Testis (tissue), 3 donors: ENCODE results near the gene ACCSL. TPM values are rescaled to one million over a fixed set of nuclear protein-coding genes. Genes with fewer than 3 reads are reported as not detected.

ENCODE experiments used
- DNase-seq: peaks from one replicate; pipeline ENCODE4 v3.0.0-alpha.2; 2019
- H3K27ac ChIP-seq, 2 donors: fragments of 200-600 bp; sonication (generic); one replicate each; pipeline ENCODE4 v1.5.1; 2019
- H3K27me3 ChIP-seq: fragments of 200-600 bp; sonication (generic); one replicate; pipeline ENCODE4 v1.5.1; 2019
- H3K36me3 ChIP-seq: fragments of 200-600 bp; sonication (generic); one replicate; pipeline ENCODE4 v1.5.1; 2017; ENCODE audit warnings: low read depth; ENCODE audit errors: missing control alignments
- H3K4me1 ChIP-seq: fragments of 200-600 bp; sonication (generic); one replicate; pipeline ENCODE4 v1.5.1; 2019
- H3K4me3 ChIP-seq, 2 donors: fragments of 200-600 bp; sonication (generic); one replicate each; pipeline ENCODE4 v1.5.1; 2017 to 2019
- H3K9me3 ChIP-seq: fragments of 200-600 bp; sonication (generic); one replicate; pipeline ENCODE4 v1.5.1; 2017
- POLR2A ChIP-seq: fragments of 450-650 bp; IDR thresholded peaks from one replicate; pipeline ENCODE4 v1.6.1; 2017; ENCODE audit warnings: antibody characterized with exemption, mild to moderate bottlenecking, moderate library complexity
- WGBS, 2 donors: methylation state at CpG; one replicate each; pipeline ENCODE4 v1.1.5; 2018; 5-methylcytosine and 5-hydroxymethylcytosine counted together
- intact Hi-C: fragments of 100-400 bp; cut with DNase I; formaldehyde crosslinking; loops from one replicate; pipeline ENCODE4 v1.15.1; 2023; ENCODE audit warnings: low total_unique reads
- polyA plus RNA-seq: library from polyadenylated mRNA; stranded (reverse); fragments of 350-450 nt; fragmentation: Illumina TruSeq; extraction: RNeasy Lipid Tissue Mini Kit (QIAGEN cat#74804); gene quantifications from one replicate; pipeline ENCODE4 v1.2.3, GENCODE V29; 2014; ENCODE audit warnings: low read depth, low replicate concordance; ENCODE audit not compliant: insufficient read depth
- total RNA-seq, 2 donors: library from RNA; depleted of rRNA; stranded (reverse); fragments of >200 nt; gene quantifications; one replicate each; pipeline ENCODE4 v1.2.3, GENCODE V29; 2016
- TF ChIP-seq, protein P1 (sequence below), 3 experiments: fragments of 450-650 bp in 2 of 3; fragments of 200-600 bp in 1 of 3; sonication (generic) in 1 of 3; IDR thresholded peaks; one replicate each; pipeline ENCODE4 v1.5.1; 2016 to 2019; ENCODE audit warnings: antibody characterized with exemption in 3 of 3, mild to moderate bottlenecking in 2 of 3, moderate library complexity in 1 of 3

The ACCSL gene
- total and polyA plus RNA-seq, 3 donors from 2014 or later: 0.25 to 0.79 (median 0.67) TPM

DNA sequence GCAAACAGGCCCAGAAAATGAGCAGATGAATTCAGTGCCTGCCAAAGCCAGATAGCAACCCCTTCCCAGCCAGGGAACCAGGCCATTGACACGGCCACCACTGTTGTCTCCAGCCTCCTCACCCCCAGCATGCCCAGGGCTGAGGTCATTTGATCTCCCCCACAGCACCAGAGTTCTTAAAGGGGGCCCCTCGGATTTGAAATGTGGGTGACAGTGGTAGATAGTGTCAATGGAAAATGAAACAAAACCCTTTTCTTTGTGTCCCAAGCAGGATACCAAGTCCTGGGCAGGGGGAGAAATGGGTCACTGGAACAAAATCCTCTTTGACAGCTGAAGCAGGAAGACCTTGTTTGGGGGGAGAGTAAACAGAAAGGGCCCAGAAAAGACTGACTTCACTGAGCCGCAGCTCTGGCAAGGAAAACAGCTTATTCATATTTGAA is 14.3 kb upstream of the ACCSL start:
- no peak overlapping the region for H3K4me3 ChIP-seq
- intact Hi-C loops: loop anchor here (5.0 to 10.0 kb wide), 2 partner anchors 46 to 89 kb away; partner anchors contain the start of gene C11orf96
- DNase-seq: no peak

DNA sequence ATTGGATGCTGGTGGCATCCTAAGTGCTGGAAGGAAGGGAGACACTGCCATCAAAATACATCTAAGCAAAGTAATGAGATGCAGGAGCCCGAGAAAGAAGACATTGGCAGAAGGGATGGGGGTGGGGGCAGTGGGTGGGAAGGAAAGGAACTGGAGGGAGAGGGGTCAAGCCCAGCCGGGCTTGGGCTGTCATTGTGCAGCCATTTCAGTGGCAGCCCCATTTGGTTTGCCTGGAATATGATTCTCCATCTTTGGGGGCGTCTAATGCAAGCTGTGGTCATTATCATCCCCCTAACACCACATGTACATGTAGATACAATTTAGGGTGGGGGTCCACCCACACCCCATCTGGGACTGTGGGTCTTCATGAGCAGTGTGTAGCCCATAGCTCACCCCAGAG is 13.9 kb upstream of the ACCSL start:
- intact Hi-C loops: loop anchor here (5.0 to 10.0 kb wide), 2 partner anchors 47 to 89 kb away; partner anchors contain the start of gene C11orf96
- TF ChIP-seq POLR2A: no peak
- TF ChIP-seq, protein P1, sequence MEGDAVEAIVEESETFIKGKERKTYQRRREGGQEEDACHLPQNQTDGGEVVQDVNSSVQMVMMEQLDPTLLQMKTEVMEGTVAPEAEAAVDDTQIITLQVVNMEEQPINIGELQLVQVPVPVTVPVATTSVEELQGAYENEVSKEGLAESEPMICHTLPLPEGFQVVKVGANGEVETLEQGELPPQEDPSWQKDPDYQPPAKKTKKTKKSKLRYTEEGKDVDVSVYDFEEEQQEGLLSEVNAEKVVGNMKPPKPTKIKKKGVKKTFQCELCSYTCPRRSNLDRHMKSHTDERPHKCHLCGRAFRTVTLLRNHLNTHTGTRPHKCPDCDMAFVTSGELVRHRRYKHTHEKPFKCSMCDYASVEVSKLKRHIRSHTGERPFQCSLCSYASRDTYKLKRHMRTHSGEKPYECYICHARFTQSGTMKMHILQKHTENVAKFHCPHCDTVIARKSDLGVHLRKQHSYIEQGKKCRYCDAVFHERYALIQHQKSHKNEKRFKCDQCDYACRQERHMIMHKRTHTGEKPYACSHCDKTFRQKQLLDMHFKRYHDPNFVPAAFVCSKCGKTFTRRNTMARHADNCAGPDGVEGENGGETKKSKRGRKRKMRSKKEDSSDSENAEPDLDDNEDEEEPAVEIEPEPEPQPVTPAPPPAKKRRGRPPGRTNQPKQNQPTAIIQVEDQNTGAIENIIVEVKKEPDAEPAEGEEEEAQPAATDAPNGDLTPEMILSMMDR (IDR thresholded peaks at IDR 0.05): no peak
- H3K36me3 ChIP-seq: no peaks in the 10 kb centered on the region
- H3K27me3 ChIP-seq: no peaks in the 10 kb centered on the region
- no peaks in the 10 kb centered on the region for H3K9me3 ChIP-seq
- H3K27ac ChIP-seq: peak overlapping the region; percentile 12 to 94
- no peak for DNase-seq
- H3K4me1 ChIP-seq: peaks cover 47% of the 10 kb centered on the region
- 55% methylated on average over 3 of the region's 3 CpGs for WGBS, 2 donors
- no peak overlapping the region for H3K4me3 ChIP-seq

More for the DNA sequence above, 14.3 kb upstream of the ACCSL start:
- Histone ChIP-seq H3K36me3 (no peaks in the 10 kb centered on the region), H3K4me1 (peaks cover 47% of the 10 kb centered on the region), H3K27ac (peak overlapping the region; percentile 12 to 94), H3K27me3 (no peaks in the 10 kb centered on the region), H3K9me3 (no peaks in the 10 kb centered on the region)
- TF ChIP-seq, protein P1 (IDR thresholded peaks at IDR 0.05): no peak
- TF ChIP-seq POLR2A: no peak
- 49 to 61% methylated on average over 3 of the region's 3 CpGs for WGBS, 2 donors

DNA sequence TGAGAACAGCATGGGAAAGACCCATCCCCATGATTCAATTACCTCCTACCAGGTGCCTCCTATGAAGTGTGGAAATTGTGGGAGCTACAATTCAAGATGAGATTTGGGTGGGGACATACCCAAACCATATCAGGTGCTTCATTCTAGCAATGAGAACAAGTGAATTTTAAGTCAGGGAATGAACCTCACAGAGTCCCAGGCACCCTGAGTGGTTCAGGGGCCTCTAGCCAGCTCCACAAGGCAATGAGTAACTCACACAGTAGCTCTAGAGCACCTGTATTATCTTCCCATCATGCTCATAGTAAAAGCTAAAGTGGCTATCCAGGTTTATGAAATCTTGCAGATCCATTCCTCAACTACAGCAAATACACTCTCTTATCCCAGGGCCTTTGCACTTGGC is 13.1 kb upstream of the ACCSL start:
- H3K27me3 ChIP-seq: no peaks in the 10 kb centered on the region
- peaks cover 41% of the 10 kb centered on the region for H3K4me1 ChIP-seq
- DNase-seq: no peak
- no peaks in the 10 kb centered on the region for H3K9me3 ChIP-seq
- TF ChIP-seq POLR2A: no peak
- TF ChIP-seq, protein P1 (IDR thresholded peaks at IDR 0.05): no peak
- H3K27ac ChIP-seq: no peak overlapping the region
- H3K36me3 ChIP-seq: no peaks in the 10 kb centered on the region
- intact Hi-C loops: loop anchor here (5.0 to 10.0 kb wide), 3 partner anchors 47 to 147 kb away; partner anchors contain the start of gene C11orf96
- no peak overlapping the region for H3K4me3 ChIP-seq

DNA sequence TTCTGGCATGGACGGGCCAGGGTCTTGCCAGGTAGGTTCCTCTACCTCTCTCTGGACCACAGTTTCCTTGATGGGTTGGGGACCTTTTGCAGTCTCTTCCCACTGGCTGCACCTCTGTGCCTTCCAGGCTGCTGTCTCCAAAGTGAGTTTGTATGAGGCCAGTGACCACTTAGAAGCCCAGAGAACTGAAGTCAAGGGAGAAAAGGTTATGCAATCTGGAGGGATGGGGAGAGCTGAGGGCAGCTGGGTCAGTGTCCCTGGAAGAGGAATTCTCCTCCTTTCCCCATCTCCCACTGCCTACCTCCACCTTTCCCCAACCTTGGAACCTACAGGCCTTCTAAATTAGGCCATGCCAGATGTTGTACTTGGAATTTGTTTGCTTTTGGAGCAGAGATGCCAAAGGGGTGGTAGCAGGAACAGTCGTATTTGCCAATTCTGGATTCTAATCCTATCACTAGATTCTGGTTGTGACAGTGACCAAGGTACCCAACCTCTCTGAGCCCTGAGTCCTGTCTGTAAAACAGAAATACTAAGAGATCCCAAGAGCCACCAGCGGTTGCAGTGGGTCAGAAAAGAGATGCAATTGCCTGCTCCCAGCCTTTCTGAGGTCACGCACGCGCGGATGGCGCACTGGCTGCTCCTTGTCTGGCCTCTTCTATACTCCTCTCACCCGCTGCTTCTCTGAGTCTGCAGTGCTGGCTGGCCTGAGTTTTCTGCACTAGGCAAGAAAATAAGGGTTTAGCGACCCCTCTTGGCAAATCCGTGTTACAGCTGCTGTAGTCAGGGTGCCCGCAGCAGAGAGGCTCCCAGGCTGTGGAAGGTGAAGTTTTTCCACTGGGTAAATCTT is 10.7 kb upstream of the ACCSL start:
- H3K27ac ChIP-seq: peak overlapping the region; percentile 31 to 47
- no peaks in the 10 kb centered on the region for H3K27me3 ChIP-seq
- DNase-seq: peak; percentile 94
- H3K36me3 ChIP-seq: no peaks in the 10 kb centered on the region
- H3K4me3 ChIP-seq: no peak overlapping the region
- intact Hi-C loops: loop anchor here (5.0 to 10.0 kb wide), 2 partner anchors 92 to 150 kb away; partner anchors contain the start of gene C11orf96
- 33 to 38% methylated on average over 12 of the region's 12 CpGs for WGBS, 2 donors
- H3K9me3 ChIP-seq: no peaks in the 10 kb centered on the region
- peaks cover 22% of the 10 kb centered on the region for H3K4me1 ChIP-seq
- TF ChIP-seq POLR2A: no peak
- TF ChIP-seq, protein P1 (IDR thresholded peaks at IDR 0.05): peak; percentile 71 to 82 (median 79)
